ENCODE measurements around the gene P2RY6. TPM values are rescaled to one million over a fixed set of nuclear protein-coding genes. Genes with fewer than 3 reads are reported as not detected.

Gene P2RY6
- total and polyA plus RNA-seq, 11 donors, result 0.56 to 17.7 (median 2.0) TPM

DNA sequence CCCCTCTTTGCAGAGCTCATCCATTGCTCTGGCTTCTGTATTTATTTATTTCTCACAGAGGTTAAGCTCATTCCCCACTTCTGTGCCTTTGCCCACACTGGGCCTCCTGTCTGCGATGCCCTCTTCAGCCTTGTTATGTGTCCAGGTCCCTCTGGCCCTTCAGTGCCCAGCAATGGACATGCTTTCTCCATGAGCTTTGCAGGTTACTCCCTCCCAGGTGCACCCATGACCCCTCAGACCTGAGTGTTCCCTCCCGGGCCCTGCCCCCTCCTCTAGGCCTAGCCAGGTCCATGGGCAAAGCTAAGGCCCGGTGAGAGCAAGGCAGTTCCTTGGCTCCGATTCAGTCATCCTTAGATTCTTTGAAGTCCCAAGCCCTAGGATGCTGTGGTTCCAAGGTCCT is 18.4 kb downstream of the P2RY6 start:
- Histone ChIP-seq H3K27me3 (no peaks in the 10 kb centered on the region), H3K9me3 (no peaks in the 10 kb centered on the region), H3K27ac (no peak overlapping the region), H3K36me3 (no peaks in the 10 kb centered on the region), H3K4me3 (no peak overlapping the region), H3K4me1 (peaks cover 0 to 63% (median 29%) of the 10 kb centered on the region in 12 donors)
- ATAC-seq (no peak), DNase-seq (peak in 2 of 5 donors; percentile 20 to 36)
- intact Hi-C loops (cut with DNase I), result loop anchor here in 3 of 10 donors (5.0 to 10.0 kb wide), 4 partner anchors 46 to 458 kb away; no protein-coding TSS in a partner anchor
- 95 to 98% (median 97%) methylated on average over 4 of the region's 4 CpGs for WGBS, 4 donors
- TF ChIP-seq, protein P1, sequence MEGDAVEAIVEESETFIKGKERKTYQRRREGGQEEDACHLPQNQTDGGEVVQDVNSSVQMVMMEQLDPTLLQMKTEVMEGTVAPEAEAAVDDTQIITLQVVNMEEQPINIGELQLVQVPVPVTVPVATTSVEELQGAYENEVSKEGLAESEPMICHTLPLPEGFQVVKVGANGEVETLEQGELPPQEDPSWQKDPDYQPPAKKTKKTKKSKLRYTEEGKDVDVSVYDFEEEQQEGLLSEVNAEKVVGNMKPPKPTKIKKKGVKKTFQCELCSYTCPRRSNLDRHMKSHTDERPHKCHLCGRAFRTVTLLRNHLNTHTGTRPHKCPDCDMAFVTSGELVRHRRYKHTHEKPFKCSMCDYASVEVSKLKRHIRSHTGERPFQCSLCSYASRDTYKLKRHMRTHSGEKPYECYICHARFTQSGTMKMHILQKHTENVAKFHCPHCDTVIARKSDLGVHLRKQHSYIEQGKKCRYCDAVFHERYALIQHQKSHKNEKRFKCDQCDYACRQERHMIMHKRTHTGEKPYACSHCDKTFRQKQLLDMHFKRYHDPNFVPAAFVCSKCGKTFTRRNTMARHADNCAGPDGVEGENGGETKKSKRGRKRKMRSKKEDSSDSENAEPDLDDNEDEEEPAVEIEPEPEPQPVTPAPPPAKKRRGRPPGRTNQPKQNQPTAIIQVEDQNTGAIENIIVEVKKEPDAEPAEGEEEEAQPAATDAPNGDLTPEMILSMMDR (IDR thresholded peaks at IDR 0.05), result no peak
- no peak for TF ChIP-seq POLR2A (IDR thresholded peaks at IDR 0.05)

DNA sequence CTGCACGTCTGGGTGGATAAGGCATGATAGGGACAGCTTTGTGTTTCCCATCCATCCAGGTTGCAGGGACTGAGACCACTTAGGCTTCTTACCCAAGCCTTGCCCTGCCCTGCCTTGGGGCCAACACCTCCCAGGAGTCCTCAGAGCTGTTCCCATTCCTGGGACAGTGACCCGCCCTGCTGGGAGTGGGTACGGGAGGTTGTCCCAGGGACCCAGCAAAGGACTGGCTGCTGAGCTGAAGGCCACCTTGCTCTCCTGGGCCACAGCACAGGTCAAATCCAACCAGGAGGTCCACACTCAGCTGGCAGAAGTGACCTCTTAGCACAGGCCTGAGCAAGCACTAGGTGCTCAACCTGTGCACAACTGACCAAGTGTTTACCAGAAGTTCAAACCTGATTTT is 19.1 kb downstream of the P2RY6 start:
- intact Hi-C loops (cut with DNase I), result loop anchor here in 3 of 10 donors (5.0 to 10.0 kb wide), 4 partner anchors 46 to 459 kb away; no protein-coding TSS in a partner anchor
- H3K4me1 ChIP-seq, result peaks cover 0 to 61% (median 30%) of the 10 kb centered on the region in 12 donors
- H3K9me3 ChIP-seq, result no peaks in the 10 kb centered on the region
- peaks cover 0 to under 1% (median 0%) of the 10 kb centered on the region in 9 donors for H3K36me3 ChIP-seq
- TF ChIP-seq, protein P1 (IDR thresholded peaks at IDR 0.05), result no peak
- no peak for TF ChIP-seq POLR2A (IDR thresholded peaks at IDR 0.05)
- 89 to 100% (median 94%) methylated on average over 1 to 3 of the region's 3 CpGs for WGBS, 4 donors
- ATAC-seq, result no peak
- H3K4me3 ChIP-seq, result no peak overlapping the region
- no peaks in the 10 kb centered on the region for H3K27me3 ChIP-seq
- DNase-seq, result peak in 2 of 5 donors; percentile 10 to 11
- no peak overlapping the region for H3K27ac ChIP-seq

DNA sequence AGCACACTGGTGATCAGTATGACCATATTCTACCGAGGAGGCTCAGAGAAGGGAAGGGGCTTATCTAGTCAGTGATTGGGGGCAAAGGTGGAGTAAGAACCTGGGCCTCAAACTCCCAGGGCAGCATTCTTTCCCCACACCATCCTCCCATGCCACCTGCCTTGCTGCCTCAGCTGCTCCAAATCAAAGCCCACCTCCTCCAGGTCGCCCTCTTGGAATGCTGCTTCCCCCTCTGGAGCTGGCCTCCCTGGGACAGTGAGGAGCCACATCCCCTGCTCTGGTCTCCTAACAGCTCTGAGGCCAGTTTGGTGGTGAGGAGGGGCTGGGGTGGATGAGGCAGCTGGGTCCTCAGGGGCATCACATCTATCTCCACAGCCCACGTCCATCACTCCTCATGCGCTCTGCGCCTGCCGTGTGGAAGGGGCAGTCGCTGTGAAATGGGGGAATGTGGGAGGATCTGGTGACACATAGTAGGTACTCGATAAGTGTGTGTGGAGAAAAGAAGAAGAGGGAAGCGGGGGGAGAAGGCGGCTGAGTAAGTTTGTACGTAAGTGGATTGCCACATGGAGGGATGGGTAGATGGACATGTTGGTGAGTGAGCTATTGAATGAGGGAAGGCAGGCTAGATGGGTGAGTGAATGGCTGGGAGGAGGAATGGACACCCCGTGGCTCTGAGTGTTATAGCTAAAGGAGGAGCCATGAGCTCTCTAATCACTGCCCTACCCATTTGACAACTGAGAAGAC is 19.8 kb downstream of the P2RY6 start:
- WGBS, 4 donors, result 84 to 90% (median 86%) methylated on average over 11 to 12 of the region's 12 CpGs
- TF ChIP-seq POLR2A (IDR thresholded peaks at IDR 0.05), result no peak
- TF ChIP-seq, protein P1 (IDR thresholded peaks at IDR 0.05), result no peak
- Histone ChIP-seq H3K4me3 (no peak overlapping the region), H3K27me3 (no peaks in the 10 kb centered on the region), H3K36me3 (peaks cover 0 to 9% (median 0%) of the 10 kb centered on the region in 9 donors), H3K9me3 (no peaks in the 10 kb centered on the region), H3K27ac (no peak overlapping the region), H3K4me1 (peaks cover 0 to 53% (median 29%) of the 10 kb centered on the region in 12 donors)
- ATAC-seq, result no peak
- intact Hi-C loops (cut with DNase I), result loop anchor here in 3 of 10 donors (5.0 to 10.0 kb wide), 4 partner anchors 47 to 460 kb away; no protein-coding TSS in a partner anchor
- DNase-seq, result peak in 3 of 5 donors; percentile 16 to 49 (median 21)

DNA sequence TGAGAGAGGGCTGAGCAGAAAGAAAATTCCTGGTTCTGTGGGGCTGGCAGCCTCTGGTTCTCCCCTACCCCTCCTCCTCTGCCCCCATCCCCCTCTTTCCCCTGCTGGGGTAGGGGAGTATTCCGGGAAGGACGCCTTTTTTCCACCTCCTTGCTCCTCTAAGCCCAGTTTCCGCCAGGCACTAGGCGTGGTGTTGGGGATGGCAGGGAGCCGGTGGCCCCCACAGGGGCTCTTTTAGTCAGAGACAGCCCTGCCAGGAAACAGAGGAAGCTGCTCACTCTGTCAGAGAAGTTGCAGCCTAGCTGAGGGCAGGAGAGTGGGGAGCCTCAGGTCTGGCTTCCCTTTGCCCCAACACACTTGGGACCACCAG is 20.4 kb downstream of the P2RY6 start:
- peaks cover 0 to 48% (median 26%) of the 10 kb centered on the region in 12 donors for H3K4me1 ChIP-seq
- H3K4me3 ChIP-seq, result no peak overlapping the region
- intact Hi-C loops (cut with DNase I), result loop anchor here in 3 of 10 donors (5.0 to 10.0 kb wide), 4 partner anchors 48 to 460 kb away; no protein-coding TSS in a partner anchor
- no peaks in the 10 kb centered on the region for H3K9me3 ChIP-seq
- no peak for ATAC-seq
- TF ChIP-seq, protein P1 (IDR thresholded peaks at IDR 0.05), result no peak
- no peak for TF ChIP-seq POLR2A (IDR thresholded peaks at IDR 0.05)
- WGBS, 4 donors, result 49 to 62% (median 57%) methylated on average over 5 of the region's 5 CpGs
- no peak overlapping the region for H3K27ac ChIP-seq
- peak in 3 of 5 donors; percentile 21 to 27 (median 23) for DNase-seq
- H3K36me3 ChIP-seq, result peaks cover 0 to 13% (median 0%) of the 10 kb centered on the region in 9 donors
- H3K27me3 ChIP-seq, result no peaks in the 10 kb centered on the region
